Thyroid gland (tissue), 4 donors: ENCODE data around the gene CDHR2.

Experiments
- CTCF ChIP-seq, 6 experiments: fragments of 200-600 bp in 3 of 6; fragments of 450-650 bp in 3 of 6; sonication (generic) in 3 of 6; IDR thresholded peaks; one replicate each; pipeline ENCODE4 v1.5.1; 2016 to 2019; ENCODE audit warnings: antibody characterized with exemption in 6 of 6, mild to moderate bottlenecking in 2 of 6, inconsistent platforms in 1 of 6, moderate library complexity in 1 of 6
- POLR2A ChIP-seq, 2 donors: fragments of 450-650 bp; IDR thresholded peaks; one replicate each; pipeline ENCODE4 v1.6.1; 2017; ENCODE audit warnings: antibody characterized with exemption in 2 of 2, mild to moderate bottlenecking in 2 of 2, moderate library complexity in 1 of 2

GRCh38 chr5:176625966-176626875 lies 77.1 kb downstream of the CDHR2 start:
- TF ChIP-seq CTCF (IDR thresholded peaks at IDR 0.05) (no peak), POLR2A (IDR thresholded peaks at IDR 0.05) (no peak)
